SK-N-SH (cell line): ENCODE results near the gene SDHAF4.

ENCODE experiments used
- CTCF ChIP-seq: fragments of 200-600 bp; sonication (generic); IDR thresholded peaks from 2 replicates; pipeline ENCODE4 v1.6.1; 2017; ENCODE audit warnings: antibody characterized with exemption, mild to moderate bottlenecking, moderate library complexity
- POLR2AphosphoS5 ChIP-seq: IDR thresholded peaks from 2 replicates; pipeline ENCODE4 v1.6.1; 2012; ENCODE audit warnings: low read depth, low read length
- RFX5 ChIP-seq: IDR thresholded peaks from 2 replicates; pipeline ENCODE4 v1.6.1; 2012; ENCODE audit warnings: mild to moderate bottlenecking, improper control_type of control experiment, low read length
- TCF12 ChIP-seq: IDR thresholded peaks from 2 replicates; pipeline ENCODE4 v1.4.0; 2012
- USF2 ChIP-seq: fragments of 150-350 bp; IDR thresholded peaks from 2 replicates; pipeline ENCODE4 v1.6.1; 2017; ENCODE audit warnings: antibody characterized with exemption, low read length, low read depth, borderline replicate concordance

- TF ChIP-seq USF2 (no peak), POLR2AphosphoS5 (no peak), CTCF (no peak), RFX5 (no peak), TCF12 (no peak)
These were observed 55.7 kb downstream of the SDHAF4 start for GRCh38 chr6:70622461-70622860.
